ENCODE data around the gene PHACTR3.

The PHACTR3 gene

GRCh38 chr20:59781226-59781625 lies 176.9 kb downstream of the PHACTR3 start:
- no peak for DNase-seq

- peak in 1 of 5 experiments; percentile 44 for DNase-seq
Observed at GRCh38 chr20:59782986-59783640, 178.8 kb downstream of the PHACTR3 start.

GRCh38 chr20:59783641-59784010 lies 179.3 kb downstream of the PHACTR3 start:
- no peak for DNase-seq

GRCh38 chr20:59784365-59784764 lies 180.0 kb downstream of the PHACTR3 start:
- DNase-seq = no peak

- DNase-seq = no peak
Observed at GRCh38 chr20:59784791-59785668, 180.7 kb downstream of the PHACTR3 start.

GRCh38 chr20:59785669-59785959 lies 181.3 kb downstream of the PHACTR3 start:
- no peak for DNase-seq

- DNase-seq = no peak
Observed at GRCh38 chr20:59785986-59786795, 181.9 kb downstream of the PHACTR3 start.

GRCh38 chr20:59786801-59787537 lies 182.6 kb downstream of the PHACTR3 start:
- DNase-seq = no peak

GRCh38 chr20:59787538-59787890 lies 183.2 kb downstream of the PHACTR3 start:
- DNase-seq = no peak

GRCh38 chr20:59788196-59788735 lies 183.9 kb downstream of the PHACTR3 start:
- DNase-seq = no peak

GRCh38 chr20:59788811-59789397 lies 184.6 kb downstream of the PHACTR3 start:
- no peak for DNase-seq

- no peak for DNase-seq
Observed at GRCh38 chr20:59789686-59790085, 185.3 kb downstream of the PHACTR3 start.

GRCh38 chr20:59790346-59790745 lies 186.0 kb downstream of the PHACTR3 start:
- DNase-seq = no peak

- DNase-seq = no peak
Observed at GRCh38 chr20:59792300-59792699, 188.0 kb downstream of the PHACTR3 start.

GRCh38 chr20:59794555-59794954 lies 190.2 kb downstream of the PHACTR3 start:
- DNase-seq = no peak

GRCh38 chr20:59800309-59800708 lies 196.0 kb downstream of the PHACTR3 start:
- DNase-seq = no peak

GRCh38 chr20:59802018-59802417 lies 197.7 kb downstream of the PHACTR3 start:
- DNase-seq = no peak

- DNase-seq = no peak
Observed at GRCh38 chr20:59802471-59803221, 198.3 kb downstream of the PHACTR3 start.

GRCh38 chr20:59804347-59804746 lies 200.0 kb downstream of the PHACTR3 start:
- no peak for DNase-seq

GRCh38 chr20:59804871-59805665 lies 200.7 kb downstream of the PHACTR3 start:
- DNase-seq = no peak

Data from T-helper 2 cell (primary cell).